ENCODE measurements around the gene PCDHAC2. TPM values are rescaled to one million over a fixed set of nuclear protein-coding genes. Genes with fewer than 3 reads are reported as not detected.
A peak's percentile ranks its signal among the peaks of the same experiment; 100 is the strongest.

The PCDHAC2 gene
- total and polyA plus RNA-seq, 2 of the 13 experiments (the other 11 are each of a cell fraction or from before 2014, with no cell fraction given) = not detected

DNA sequence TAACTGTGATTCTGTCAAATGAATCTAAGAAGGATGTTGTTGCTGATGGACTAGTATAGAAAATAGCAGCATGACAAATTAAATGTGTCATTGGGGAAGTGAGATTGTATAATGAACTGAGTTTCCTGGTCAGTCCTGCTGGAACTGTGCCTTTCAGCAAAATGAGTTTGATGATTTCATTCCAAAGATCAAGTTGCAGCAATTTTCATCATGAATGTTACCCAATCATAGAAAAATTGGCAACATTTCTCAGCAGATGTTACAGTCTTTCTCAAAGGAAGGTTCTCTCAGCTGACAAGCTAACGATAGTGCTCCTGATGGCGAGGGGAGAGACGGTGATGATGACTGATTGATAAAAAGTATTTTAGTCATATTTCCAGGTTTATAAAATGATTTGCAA lies 10.7 kb downstream of the PCDHAC2 start:
- 5% methylated on average over 3 of the region's 3 CpGs for WGBS (ENCODE audit: low lambda C conversion rate)
- no peak for DNase-seq (ENCODE audit: low spot score)
- H4K20me1 ChIP-seq (ENCODE audit: insufficient read depth, low read length) = no peaks in the 10 kb centered on the region
- no peak overlapping the region for H3K4me3 ChIP-seq (replicated peaks in 1 of 3; ENCODE audit: insufficient read depth in 1 of 3, low read depth in 2 of 3, low read length in 3 of 3)
- no peak overlapping the region for H3K4me2 ChIP-seq (ENCODE audit: low read depth, low read length)
- intact Hi-C loops (cut with micrococcal nuclease; ENCODE audit: unreplicated experiment) (no loop called here), in situ Hi-C loops (cut with HindIII; ENCODE audit: extremely low pct_ligation_motif_present, low pct_unique_long_range_greater_than_20kb) (no loop called here)
- no peaks in the 10 kb centered on the region for H3K9me3 ChIP-seq (ENCODE audit: low read length)
- no peak overlapping the region for H3K9ac ChIP-seq (ENCODE audit: insufficient read depth, low read depth, low read length)
- H3K36me3 ChIP-seq (replicated peaks in 1 of 2; ENCODE audit: control insufficient read depth in 1 of 2, insufficient read depth in 2 of 2, low read length in 2 of 2) = no peaks in the 10 kb centered on the region
- TF ChIP-seq ARHGAP35 (CRISPR knock-in tag; IDR thresholded peaks at IDR 0.05; ENCODE audit: borderline replicate concordance) (no peak), HNF4A (CRISPR knock-in tag; IDR thresholded peaks at IDR 0.05) (no peak), MEIS2 (CRISPR knock-in tag; IDR thresholded peaks at IDR 0.05) (no peak), ZNF674 (CRISPR knock-in tag; IDR thresholded peaks at IDR 0.05; ENCODE audit: low read depth) (no peak), ZNF670 (CRISPR knock-in tag; IDR thresholded peaks at IDR 0.05; ENCODE audit: borderline replicate concordance) (no peak), ZNF713 (CRISPR knock-in tag; IDR thresholded peaks at IDR 0.05) (no peak)
- BruUV-seq (replicated peaks) = no TSS peak
- ChIA-PET POLR2A (no interaction called here), CTCF (ENCODE audit: low intra/inter-chr PET ratio, low total read pairs) (no interaction called here)
- H3K79me2 ChIP-seq (ENCODE audit: insufficient read depth, low read length) = no peaks in the 10 kb centered on the region
- FAIRE-seq = no peak
- no peaks in the 10 kb centered on the region for H3K4me1 ChIP-seq (ENCODE audit: insufficient read depth, low read length)
- H2AFZ ChIP-seq (ENCODE audit: low read length) = no peak overlapping the region
- no peak overlapping the region for H3K27ac ChIP-seq (ENCODE audit: extremely low read length, insufficient read depth, low read length)
- ATAC-seq = no peak
- H3K27me3 ChIP-seq (ENCODE audit: control insufficient read depth in 1 of 2, insufficient read depth in 2 of 2, low read length in 2 of 2) = no peaks in the 10 kb centered on the region

DNA sequence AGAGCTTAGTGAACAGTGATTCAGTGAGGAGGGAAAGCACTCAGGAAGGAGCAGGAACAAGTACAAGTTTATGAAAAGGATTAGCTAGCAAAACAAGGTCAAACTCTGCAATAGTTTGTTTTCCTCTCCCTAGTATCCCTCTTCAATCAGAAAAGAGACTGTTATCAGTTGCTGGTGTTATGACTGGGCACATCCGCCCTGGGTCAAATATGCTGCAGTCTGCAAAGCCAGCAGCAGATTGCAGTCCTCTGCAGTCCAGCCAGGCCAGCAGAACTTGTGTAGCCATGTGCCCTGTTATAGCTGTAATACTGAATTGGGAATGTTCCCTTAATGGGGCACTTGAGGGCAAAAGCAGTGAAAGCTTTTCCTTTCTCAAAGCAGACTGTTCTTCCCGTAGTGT lies 12.0 kb downstream of the PCDHAC2 start:
- 6% methylated on average over 2 of the region's 2 CpGs for WGBS (ENCODE audit: low lambda C conversion rate)
- Histone ChIP-seq H3K4me2 (ENCODE audit: low read depth, low read length) (no peak overlapping the region), H3K79me2 (ENCODE audit: insufficient read depth, low read length) (no peaks in the 10 kb centered on the region), H3K4me3 (replicated peaks in 1 of 3; ENCODE audit: insufficient read depth in 1 of 3, low read depth in 2 of 3, low read length in 3 of 3) (no peak overlapping the region), H3K27me3 (ENCODE audit: control insufficient read depth in 1 of 2, insufficient read depth in 2 of 2, low read length in 2 of 2) (no peaks in the 10 kb centered on the region), H3K36me3 (replicated peaks in 1 of 2; ENCODE audit: control insufficient read depth in 1 of 2, insufficient read depth in 2 of 2, low read length in 2 of 2) (no peaks in the 10 kb centered on the region), H3K9me3 (ENCODE audit: low read length) (no peaks in the 10 kb centered on the region), H3K9ac (ENCODE audit: insufficient read depth, low read depth, low read length) (no peak overlapping the region), H2AFZ (ENCODE audit: low read length) (no peak overlapping the region), H3K4me1 (ENCODE audit: insufficient read depth, low read length) (no peaks in the 10 kb centered on the region), H4K20me1 (ENCODE audit: insufficient read depth, low read length) (no peaks in the 10 kb centered on the region), H3K27ac (ENCODE audit: extremely low read length, insufficient read depth, low read length) (no peak overlapping the region)
- no TSS peak for BruUV-seq (replicated peaks)
- intact Hi-C loops (cut with micrococcal nuclease; ENCODE audit: unreplicated experiment) (no loop called here), in situ Hi-C loops (cut with HindIII; ENCODE audit: extremely low pct_ligation_motif_present, low pct_unique_long_range_greater_than_20kb) (no loop called here)
- POLR2A ChIA-PET = no interaction called here
- no peak for FAIRE-seq
- peak; percentile 38 for DNase-seq (ENCODE audit: low spot score)
- CTCF ChIA-PET (ENCODE audit: low intra/inter-chr PET ratio, low total read pairs) = no interaction called here
- peak; percentile 93 for ATAC-seq
- TF ChIP-seq HDAC6 (IDR thresholded peaks at IDR 0.05; ENCODE audit: low read depth, low read length) = no peak
- no peak for TF ChIP-seq POLR2G (IDR thresholded peaks at IDR 0.05; ENCODE audit: low read depth, low read length)
- TF ChIP-seq HNF4A (CRISPR knock-in tag; IDR thresholded peaks at IDR 0.05) = no peak
- TF ChIP-seq, protein P1, sequence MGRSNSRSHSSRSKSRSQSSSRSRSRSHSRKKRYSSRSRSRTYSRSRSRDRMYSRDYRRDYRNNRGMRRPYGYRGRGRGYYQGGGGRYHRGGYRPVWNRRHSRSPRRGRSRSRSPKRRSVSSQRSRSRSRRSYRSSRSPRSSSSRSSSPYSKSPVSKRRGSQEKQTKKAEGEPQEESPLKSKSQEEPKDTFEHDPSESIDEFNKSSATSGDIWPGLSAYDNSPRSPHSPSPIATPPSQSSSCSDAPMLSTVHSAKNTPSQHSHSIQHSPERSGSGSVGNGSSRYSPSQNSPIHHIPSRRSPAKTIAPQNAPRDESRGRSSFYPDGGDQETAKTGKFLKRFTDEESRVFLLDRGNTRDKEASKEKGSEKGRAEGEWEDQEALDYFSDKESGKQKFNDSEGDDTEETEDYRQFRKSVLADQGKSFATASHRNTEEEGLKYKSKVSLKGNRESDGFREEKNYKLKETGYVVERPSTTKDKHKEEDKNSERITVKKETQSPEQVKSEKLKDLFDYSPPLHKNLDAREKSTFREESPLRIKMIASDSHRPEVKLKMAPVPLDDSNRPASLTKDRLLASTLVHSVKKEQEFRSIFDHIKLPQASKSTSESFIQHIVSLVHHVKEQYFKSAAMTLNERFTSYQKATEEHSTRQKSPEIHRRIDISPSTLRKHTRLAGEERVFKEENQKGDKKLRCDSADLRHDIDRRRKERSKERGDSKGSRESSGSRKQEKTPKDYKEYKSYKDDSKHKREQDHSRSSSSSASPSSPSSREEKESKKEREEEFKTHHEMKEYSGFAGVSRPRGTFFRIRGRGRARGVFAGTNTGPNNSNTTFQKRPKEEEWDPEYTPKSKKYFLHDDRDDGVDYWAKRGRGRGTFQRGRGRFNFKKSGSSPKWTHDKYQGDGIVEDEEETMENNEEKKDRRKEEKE (IDR thresholded peaks at IDR 0.05) = no peak
- TF ChIP-seq, protein P2, sequence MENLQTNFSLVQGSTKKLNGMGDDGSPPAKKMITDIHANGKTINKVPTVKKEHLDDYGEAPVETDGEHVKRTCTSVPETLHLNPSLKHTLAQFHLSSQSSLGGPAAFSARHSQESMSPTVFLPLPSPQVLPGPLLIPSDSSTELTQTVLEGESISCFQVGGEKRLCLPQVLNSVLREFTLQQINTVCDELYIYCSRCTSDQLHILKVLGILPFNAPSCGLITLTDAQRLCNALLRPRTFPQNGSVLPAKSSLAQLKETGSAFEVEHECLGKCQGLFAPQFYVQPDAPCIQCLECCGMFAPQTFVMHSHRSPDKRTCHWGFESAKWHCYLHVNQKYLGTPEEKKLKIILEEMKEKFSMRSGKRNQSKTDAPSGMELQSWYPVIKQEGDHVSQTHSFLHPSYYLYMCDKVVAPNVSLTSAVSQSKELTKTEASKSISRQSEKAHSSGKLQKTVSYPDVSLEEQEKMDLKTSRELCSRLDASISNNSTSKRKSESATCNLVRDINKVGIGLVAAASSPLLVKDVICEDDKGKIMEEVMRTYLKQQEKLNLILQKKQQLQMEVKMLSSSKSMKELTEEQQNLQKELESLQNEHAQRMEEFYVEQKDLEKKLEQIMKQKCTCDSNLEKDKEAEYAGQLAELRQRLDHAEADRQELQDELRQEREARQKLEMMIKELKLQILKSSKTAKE (CRISPR knock-in tag; IDR thresholded peaks at IDR 0.05; ENCODE audit: borderline replicate concordance) = 0 out of 2 replicates have a peak, but pooled peaks have one; percentile 11

Data from HepG2 (cell line).